PC-3 (cell line): ENCODE measurements around the gene ANKS1B.

Experiments
- CTCF ChIP-seq: fragments of 300-600 bp; sonication (generic); conservative IDR thresholded peaks from 2 replicates; pipeline ENCODE4 v1.5.1; 2017; ENCODE audit warnings: antibody characterized with exemption, low read depth, mild to moderate bottlenecking, low read length
- EZH2 ChIP-seq: fragments of 300-600 bp; sonication (generic); IDR thresholded peaks from one replicate; pipeline ENCODE4 v1.6.1; 2017; ENCODE audit warnings: antibody characterized with exemption, mild to moderate bottlenecking, low read length; ENCODE audit not compliant: unreplicated experiment

DNA sequence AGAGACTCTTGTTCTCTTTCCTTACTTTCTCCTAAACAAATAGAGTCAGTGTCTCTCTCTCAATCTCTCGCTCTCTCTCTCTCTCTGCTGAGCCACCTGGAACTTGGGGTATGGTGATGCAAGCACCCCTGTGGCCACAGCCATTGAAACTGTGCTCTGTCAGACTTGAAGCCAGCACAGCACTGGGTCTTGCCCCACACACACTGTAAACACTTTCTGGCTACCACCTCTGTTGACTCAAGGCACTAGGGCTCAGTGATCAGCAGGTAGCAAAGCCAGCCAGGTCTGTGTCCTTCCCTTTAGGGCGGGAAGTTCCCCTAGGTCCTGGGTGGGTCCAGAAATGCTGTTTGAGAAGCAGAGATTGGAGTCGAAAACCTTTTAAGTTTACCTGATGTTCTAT, 463.1 kb downstream of the ANKS1B start:
- TF ChIP-seq EZH2 = no peak
- TF ChIP-seq CTCF = no peak
